Measurements from ENCODE around the gene NYAP2.

Gene NYAP2

DNA sequence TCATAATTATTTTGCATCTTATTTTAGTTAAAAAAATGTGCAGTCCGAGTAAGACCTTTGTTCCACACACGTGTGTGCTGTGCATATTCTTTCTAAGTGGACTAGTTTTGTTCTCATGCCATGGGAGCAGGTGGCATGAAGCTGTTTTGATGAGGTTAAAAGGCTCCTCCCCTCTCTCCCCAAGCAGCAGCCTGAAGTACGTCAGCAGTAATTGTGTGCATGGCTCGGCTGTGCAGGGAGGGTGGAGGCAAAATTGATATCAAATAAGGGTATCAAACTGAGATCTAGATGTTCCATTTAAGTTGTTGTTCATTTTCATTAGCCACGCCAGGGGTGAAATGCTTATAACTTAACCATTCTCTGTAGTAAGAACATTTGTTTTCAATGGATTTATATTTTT, at the start of gene NYAP2:
TSS of gene NYAP2 (plus strand) at position 207 of the 400 bp plus-strand sequence. CDS start 9,171 bp downstream, outside the sequence.
- Histone ChIP-seq H3K36me3 (ENCODE audit: control insufficient read depth, insufficient read depth, low read length, severe bottlenecking) (no peaks in the 10 kb centered on the region), H3K9ac (ENCODE audit: low read length) (no peak within 1 kb of the TSS), H3K4me1 (ENCODE audit: control insufficient read depth, insufficient read depth, low read length) (no peaks in the 10 kb centered on the region), H3K27me3 (replicated peaks; ENCODE audit: control insufficient read depth, insufficient read depth, low read length) (peaks cover 5% of the 10 kb centered on the region), H3K4me3 (ENCODE audit: low read length) (no peak within 1 kb of the TSS), H3K9me3 (ENCODE audit: control insufficient read depth, low read length) (no peaks in the 10 kb centered on the region)
- no peak for DNase-seq (ENCODE audit: low read depth)

DNA sequence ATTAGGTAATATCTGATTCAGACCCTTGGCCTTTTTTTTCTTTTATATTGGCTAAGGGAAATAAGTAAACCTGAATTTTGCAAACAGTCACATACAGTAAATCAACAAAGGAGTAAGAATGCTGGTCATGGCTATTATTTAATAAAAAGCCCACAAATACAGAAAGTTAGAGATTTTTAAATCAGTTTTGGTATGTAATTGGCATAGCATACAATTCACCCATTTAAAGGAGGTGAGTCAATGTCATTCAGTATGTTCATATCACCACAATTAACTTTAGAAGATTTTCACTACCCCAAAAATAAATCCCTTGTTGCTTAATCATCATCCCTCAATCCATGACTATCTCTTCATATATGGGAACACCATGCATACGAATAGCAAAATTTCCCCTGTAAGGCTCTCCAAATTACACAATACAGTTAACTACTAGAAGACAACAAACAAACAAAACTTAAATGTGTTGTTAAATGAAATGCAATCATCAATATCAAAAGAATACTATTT, 45.9 kb upstream of the NYAP2 start:
- Histone ChIP-seq H3K9ac (ENCODE audit: low read length) (no peak overlapping the region), H3K27me3 (replicated peaks; ENCODE audit: control insufficient read depth, insufficient read depth, low read length) (no peaks in the 10 kb centered on the region), H3K4me3 (ENCODE audit: low read length) (no peak overlapping the region), H3K4me1 (ENCODE audit: control insufficient read depth, insufficient read depth, low read length) (no peaks in the 10 kb centered on the region), H3K36me3 (ENCODE audit: control insufficient read depth, insufficient read depth, low read length, severe bottlenecking) (no peaks in the 10 kb centered on the region), H3K9me3 (ENCODE audit: control insufficient read depth, low read length) (no peaks in the 10 kb centered on the region)
- no peak for DNase-seq (ENCODE audit: low read depth)

DNA sequence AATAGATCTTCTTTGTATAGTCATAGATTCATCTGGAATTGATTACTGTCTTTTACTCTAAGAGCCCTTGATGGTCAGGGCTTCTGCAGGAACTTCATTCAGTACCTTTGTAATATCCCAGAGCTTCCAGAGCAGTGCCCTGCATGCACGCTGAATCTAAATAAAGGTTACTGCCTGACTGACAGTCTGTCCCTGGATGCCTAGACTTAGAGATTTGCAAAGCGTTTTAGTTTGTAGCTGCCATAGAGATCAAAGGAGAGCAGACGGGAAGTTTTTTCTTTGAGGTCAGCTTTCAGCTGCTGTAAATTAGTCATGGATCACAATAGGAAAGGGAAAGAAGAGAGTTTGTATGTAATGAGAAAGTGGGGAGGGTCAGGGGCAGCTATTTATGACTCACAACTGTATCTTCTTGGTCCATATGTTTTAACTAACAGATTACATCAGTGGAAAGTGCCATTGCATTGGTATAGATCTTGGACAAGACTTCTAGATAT, 45.2 kb upstream of the NYAP2 start:
- no peaks in the 10 kb centered on the region for H3K27me3 ChIP-seq (replicated peaks; ENCODE audit: control insufficient read depth, insufficient read depth, low read length)
- no peaks in the 10 kb centered on the region for H3K9me3 ChIP-seq (ENCODE audit: control insufficient read depth, low read length)
- no peak overlapping the region for H3K4me3 ChIP-seq (ENCODE audit: low read length)
- no peaks in the 10 kb centered on the region for H3K36me3 ChIP-seq (ENCODE audit: control insufficient read depth, insufficient read depth, low read length, severe bottlenecking)
- H3K4me1 ChIP-seq (ENCODE audit: control insufficient read depth, insufficient read depth, low read length): no peaks in the 10 kb centered on the region
- H3K9ac ChIP-seq (ENCODE audit: low read length): no peak overlapping the region
- peak; percentile 66 for DNase-seq (ENCODE audit: low read depth)

DNA sequence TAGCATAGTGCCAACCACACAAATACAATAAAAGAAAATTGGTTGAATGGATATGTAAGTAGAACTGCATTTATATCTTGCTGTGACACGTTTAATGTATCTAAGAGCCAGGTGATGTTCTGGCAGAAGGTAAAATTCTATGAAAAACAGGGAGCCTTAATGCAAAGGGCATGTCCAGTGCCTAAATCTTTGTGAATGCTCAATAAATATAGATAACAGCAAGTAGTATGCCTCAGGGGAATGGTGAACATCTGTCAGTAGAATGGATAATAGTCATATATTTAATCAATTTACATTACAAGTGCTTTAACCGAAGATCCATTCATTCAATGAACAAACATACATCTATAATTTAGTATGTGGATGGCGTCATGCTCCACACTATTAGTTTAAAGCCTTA, 43.7 kb upstream of the NYAP2 start:
- H3K4me1 ChIP-seq (ENCODE audit: control insufficient read depth, insufficient read depth, low read length): no peaks in the 10 kb centered on the region
- no peaks in the 10 kb centered on the region for H3K9me3 ChIP-seq (ENCODE audit: control insufficient read depth, low read length)
- H3K9ac ChIP-seq (ENCODE audit: low read length): no peak overlapping the region
- DNase-seq (ENCODE audit: low read depth): no peak
- no peaks in the 10 kb centered on the region for H3K27me3 ChIP-seq (replicated peaks; ENCODE audit: control insufficient read depth, insufficient read depth, low read length)
- no peak overlapping the region for H3K4me3 ChIP-seq (ENCODE audit: low read length)
- no peaks in the 10 kb centered on the region for H3K36me3 ChIP-seq (ENCODE audit: control insufficient read depth, insufficient read depth, low read length, severe bottlenecking)

DNA sequence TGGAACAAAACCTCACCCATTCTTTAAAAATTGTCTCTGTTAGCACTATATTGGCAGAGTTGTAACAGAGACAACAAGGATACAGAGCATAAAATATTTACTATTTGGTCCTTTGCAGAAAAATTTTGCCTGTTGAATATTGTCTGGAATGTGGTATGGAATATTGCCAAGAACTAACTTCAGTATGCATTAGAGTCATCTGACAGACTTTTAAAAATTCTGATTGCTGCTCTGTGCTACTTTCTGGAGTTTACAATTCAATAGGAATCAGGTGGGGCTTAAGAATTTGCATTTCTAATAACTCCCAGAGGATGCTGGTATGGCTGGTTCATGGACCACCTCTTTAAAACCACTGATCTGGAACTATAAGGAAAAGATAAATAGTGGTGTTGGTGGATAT, 32.8 kb upstream of the NYAP2 start:
- Histone ChIP-seq H3K4me1 (ENCODE audit: control insufficient read depth, insufficient read depth, low read length) (no peaks in the 10 kb centered on the region), H3K4me3 (ENCODE audit: low read length) (no peak overlapping the region), H3K9ac (ENCODE audit: low read length) (no peak overlapping the region)

DNA sequence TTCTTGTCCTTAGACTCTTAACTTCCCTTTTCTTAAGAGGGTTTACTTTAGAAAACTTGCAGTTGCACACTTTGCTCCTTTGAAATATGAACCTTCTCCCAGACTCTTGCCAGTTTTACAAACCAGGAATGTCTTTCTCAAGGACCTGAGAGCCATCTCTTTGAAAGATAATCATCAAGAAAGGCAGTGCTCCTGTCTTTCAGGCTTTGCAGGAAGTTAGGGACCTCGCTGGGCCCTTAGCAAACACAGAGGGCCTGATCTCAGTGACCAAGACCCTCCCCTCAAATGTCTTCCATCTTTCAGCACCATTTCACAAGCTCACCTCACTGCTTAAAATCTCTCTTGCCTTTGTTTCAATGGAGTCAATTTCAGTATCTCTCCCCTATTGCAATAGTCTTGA, 32.0 kb upstream of the NYAP2 start:
- no peaks in the 10 kb centered on the region for H3K36me3 ChIP-seq (ENCODE audit: control insufficient read depth, insufficient read depth, low read length, severe bottlenecking)
- no peaks in the 10 kb centered on the region for H3K9me3 ChIP-seq (ENCODE audit: control insufficient read depth, low read length)
- no peak for DNase-seq (ENCODE audit: low read depth)
- H3K4me1 ChIP-seq (ENCODE audit: control insufficient read depth, insufficient read depth, low read length): no peaks in the 10 kb centered on the region
- H3K9ac ChIP-seq (ENCODE audit: low read length): no peak overlapping the region
- H3K27me3 ChIP-seq (replicated peaks; ENCODE audit: control insufficient read depth, insufficient read depth, low read length): no peaks in the 10 kb centered on the region
- H3K4me3 ChIP-seq (ENCODE audit: low read length): no peak overlapping the region

More for the DNA sequence above, 32.8 kb upstream of the NYAP2 start:
- peak; percentile 7 for DNase-seq (ENCODE audit: low read depth)
- Histone ChIP-seq H3K9me3 (ENCODE audit: control insufficient read depth, low read length) (no peaks in the 10 kb centered on the region), H3K36me3 (ENCODE audit: control insufficient read depth, insufficient read depth, low read length, severe bottlenecking) (no peaks in the 10 kb centered on the region), H3K27me3 (replicated peaks; ENCODE audit: control insufficient read depth, insufficient read depth, low read length) (no peaks in the 10 kb centered on the region)

DNA sequence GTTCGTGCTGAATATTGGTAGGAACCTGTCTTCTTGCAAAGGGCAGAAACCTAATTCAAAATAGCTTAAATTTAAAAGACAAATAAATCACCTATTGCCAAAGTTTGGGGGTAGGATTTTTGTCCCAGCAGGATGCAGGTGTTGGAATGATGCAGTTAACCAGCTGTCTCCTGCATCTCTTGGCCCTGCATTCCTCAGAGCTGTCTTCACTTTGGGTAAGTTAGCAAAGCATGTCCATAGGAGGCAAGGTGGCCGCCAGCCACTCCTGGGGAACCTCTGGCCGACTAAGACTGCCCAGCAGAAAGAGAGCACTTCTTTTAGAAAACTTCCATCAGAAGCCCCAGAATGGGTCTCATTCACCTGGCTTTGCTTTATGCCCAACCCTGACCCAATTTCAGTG, 20.5 kb upstream of the NYAP2 start:
- Histone ChIP-seq H3K27me3 (replicated peaks; ENCODE audit: control insufficient read depth, insufficient read depth, low read length) (peaks cover 10% of the 10 kb centered on the region), H3K9me3 (ENCODE audit: control insufficient read depth, low read length) (no peaks in the 10 kb centered on the region), H3K9ac (ENCODE audit: low read length) (no peak overlapping the region), H3K36me3 (ENCODE audit: control insufficient read depth, insufficient read depth, low read length, severe bottlenecking) (no peaks in the 10 kb centered on the region), H3K4me1 (ENCODE audit: control insufficient read depth, insufficient read depth, low read length) (no peaks in the 10 kb centered on the region), H3K4me3 (ENCODE audit: low read length) (no peak overlapping the region)
- DNase-seq (ENCODE audit: low read depth): no peak

DNA sequence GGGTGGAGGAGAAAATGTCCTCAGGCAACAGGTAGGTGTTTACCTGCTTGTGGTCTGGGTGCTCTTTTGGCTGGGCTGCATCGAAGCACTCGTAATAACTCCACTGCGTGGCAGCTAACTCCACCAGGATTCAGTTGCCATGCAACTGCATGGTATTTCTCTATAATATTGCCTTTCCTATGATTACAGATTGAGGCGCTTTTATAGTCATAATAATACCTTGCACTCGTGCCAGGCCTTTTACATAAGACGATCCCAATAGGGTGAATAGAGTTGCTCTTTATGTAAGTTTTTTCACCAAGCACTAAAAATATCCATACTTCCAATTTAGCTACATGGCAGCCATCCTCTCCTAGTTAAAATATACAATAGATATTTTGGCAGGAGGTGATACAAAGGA, 19.7 kb upstream of the NYAP2 start:
- Histone ChIP-seq H3K9me3 (ENCODE audit: control insufficient read depth, low read length) (no peaks in the 10 kb centered on the region), H3K4me3 (ENCODE audit: low read length) (no peak overlapping the region), H3K4me1 (ENCODE audit: control insufficient read depth, insufficient read depth, low read length) (no peaks in the 10 kb centered on the region), H3K36me3 (ENCODE audit: control insufficient read depth, insufficient read depth, low read length, severe bottlenecking) (no peaks in the 10 kb centered on the region), H3K27me3 (replicated peaks; ENCODE audit: control insufficient read depth, insufficient read depth, low read length) (peaks cover 6% of the 10 kb centered on the region), H3K9ac (ENCODE audit: low read length) (no peak overlapping the region)
- DNase-seq (ENCODE audit: low read depth): no peak

DNA sequence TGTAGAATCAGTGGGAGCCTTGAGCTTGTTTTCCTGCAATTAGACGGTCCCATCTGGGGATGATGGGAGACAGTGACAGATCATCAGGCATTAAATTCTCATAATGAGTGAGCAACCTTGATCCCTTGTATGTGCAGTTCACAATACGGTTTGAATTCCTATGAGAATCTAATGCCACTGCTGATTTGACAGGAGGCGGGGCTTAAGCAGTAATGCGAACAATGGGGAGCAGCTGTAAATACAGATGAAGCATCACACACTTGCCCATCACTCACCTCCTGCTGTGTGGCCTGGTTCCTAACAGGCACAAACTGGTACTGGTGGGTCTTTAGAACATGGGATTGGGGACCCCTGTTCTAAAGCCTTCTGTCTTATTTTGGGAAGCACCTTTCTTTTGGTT, 17.9 kb upstream of the NYAP2 start:
- Histone ChIP-seq H3K27me3 (replicated peaks; ENCODE audit: control insufficient read depth, insufficient read depth, low read length) (peaks cover 6% of the 10 kb centered on the region), H3K4me3 (ENCODE audit: low read length) (no peak overlapping the region)
- DNase-seq (ENCODE audit: low read depth): no peak

DNA sequence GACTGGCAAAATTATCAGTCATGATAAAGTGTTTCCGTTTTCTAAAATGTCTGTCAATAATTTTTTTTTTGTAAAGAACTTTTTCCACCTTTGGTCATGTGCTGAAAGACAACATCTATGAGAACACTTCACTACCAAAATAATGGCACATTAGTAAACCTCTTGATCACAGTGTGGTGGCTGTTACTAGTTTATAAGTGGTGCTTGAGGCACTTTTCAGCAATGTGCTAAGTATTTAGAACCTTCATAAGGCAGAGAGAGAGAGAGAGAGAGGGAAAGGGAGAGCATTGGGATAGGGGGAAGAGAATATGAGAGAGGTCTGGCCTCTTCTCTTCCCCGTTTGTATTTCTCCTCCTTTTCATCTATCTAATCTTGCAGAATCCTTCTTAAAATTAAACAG, 1.1 kb upstream of the NYAP2 start:
- no peaks in the 10 kb centered on the region for H3K4me1 ChIP-seq (ENCODE audit: control insufficient read depth, insufficient read depth, low read length)
- H3K9ac ChIP-seq (ENCODE audit: low read length): no peak overlapping the region
- no peaks in the 10 kb centered on the region for H3K9me3 ChIP-seq (ENCODE audit: control insufficient read depth, low read length)
- DNase-seq (ENCODE audit: low read depth): no peak
- peaks cover 5% of the 10 kb centered on the region for H3K27me3 ChIP-seq (replicated peaks; ENCODE audit: control insufficient read depth, insufficient read depth, low read length)
- no peaks in the 10 kb centered on the region for H3K36me3 ChIP-seq (ENCODE audit: control insufficient read depth, insufficient read depth, low read length, severe bottlenecking)
- no peak overlapping the region for H3K4me3 ChIP-seq (ENCODE audit: low read length)

More for the DNA sequence above, 17.9 kb upstream of the NYAP2 start:
- H3K9ac ChIP-seq (ENCODE audit: low read length): no peak overlapping the region
- H3K36me3 ChIP-seq (ENCODE audit: control insufficient read depth, insufficient read depth, low read length, severe bottlenecking): no peaks in the 10 kb centered on the region
- no peaks in the 10 kb centered on the region for H3K4me1 ChIP-seq (ENCODE audit: control insufficient read depth, insufficient read depth, low read length)
- H3K9me3 ChIP-seq (ENCODE audit: control insufficient read depth, low read length): no peaks in the 10 kb centered on the region

DNA sequence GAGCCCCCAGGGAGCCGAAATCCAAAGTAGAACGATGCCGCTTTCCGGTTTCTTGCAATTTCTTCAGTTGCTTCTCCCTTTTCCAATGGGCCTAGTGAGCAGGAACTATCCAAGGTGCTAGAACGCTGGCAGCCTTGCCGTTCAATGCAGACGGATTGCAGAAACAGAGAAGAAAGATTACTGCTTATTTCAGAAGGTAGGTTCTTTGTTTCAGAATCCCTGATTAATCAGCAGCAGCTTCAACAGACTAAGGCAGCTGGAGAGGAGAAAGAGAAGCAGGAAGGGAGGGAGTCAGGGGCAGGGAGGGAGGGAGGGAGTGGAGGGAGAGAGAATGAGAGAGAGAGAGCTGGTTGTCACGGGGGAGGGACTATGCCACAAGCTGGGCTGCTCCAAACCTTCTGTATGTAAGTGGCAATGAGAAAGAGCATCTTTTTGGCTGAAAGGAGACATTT, 576 bp downstream of the NYAP2 start:
- Histone ChIP-seq H3K9ac (ENCODE audit: low read length) (no peak overlapping the region), H3K36me3 (ENCODE audit: control insufficient read depth, insufficient read depth, low read length, severe bottlenecking) (no peaks in the 10 kb centered on the region), H3K9me3 (ENCODE audit: control insufficient read depth, low read length) (no peaks in the 10 kb centered on the region), H3K4me3 (ENCODE audit: low read length) (no peak overlapping the region), H3K4me1 (ENCODE audit: control insufficient read depth, insufficient read depth, low read length) (no peaks in the 10 kb centered on the region), H3K27me3 (replicated peaks; ENCODE audit: control insufficient read depth, insufficient read depth, low read length) (peaks cover 5% of the 10 kb centered on the region)
- DNase-seq (ENCODE audit: low read depth): peak; percentile 70
